HG03097 (cell line): Measurements from ENCODE around the gene TTYH1.

Source experiments
- ATAC-seq: cut with Tn5 transposase; IDR thresholded peaks from one replicate; pipeline ENCODE4 v1.9.1; 2021; ENCODE audit not compliant: unreplicated experiment, low FRiP score

TTYH1 gene

DNA sequence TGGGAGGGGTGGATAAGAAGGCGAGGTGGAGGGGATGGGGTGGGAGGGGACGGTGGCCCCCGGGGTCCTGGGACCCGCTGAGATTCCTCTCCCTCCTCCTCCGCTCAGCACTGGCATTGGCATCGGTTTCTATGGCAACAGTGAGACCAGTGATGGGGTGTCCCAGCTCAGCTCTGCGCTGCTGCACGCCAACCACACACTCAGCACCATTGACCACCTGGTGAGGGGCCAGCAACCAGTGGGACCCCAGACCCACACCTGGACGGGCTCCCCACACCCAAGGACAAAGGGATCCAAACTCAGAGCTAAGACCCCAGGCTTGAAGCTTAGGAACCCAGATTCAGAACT is 5.9 kb downstream of the TTYH1 start:
- ATAC-seq, result no peak

DNA sequence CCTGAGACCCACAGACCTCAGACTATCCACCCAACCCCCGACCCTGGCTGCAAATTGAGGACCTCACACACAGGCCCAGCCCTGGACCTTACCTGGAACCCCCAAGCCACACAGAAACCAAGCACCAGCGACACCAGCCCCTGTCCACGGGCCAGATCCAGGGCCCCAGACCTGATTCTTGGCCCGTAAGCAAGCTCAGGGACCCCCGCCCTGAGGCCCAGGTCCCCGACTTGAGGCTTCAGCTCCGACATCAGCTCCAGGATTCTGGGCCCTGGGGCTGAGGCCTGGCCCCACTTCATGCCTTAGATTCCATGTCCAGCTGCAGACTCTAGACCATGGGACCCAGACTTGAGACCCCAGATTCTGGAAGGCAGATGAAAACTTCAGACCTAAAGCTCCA is 6.3 kb downstream of the TTYH1 start:
- ATAC-seq, result no peak

DNA sequence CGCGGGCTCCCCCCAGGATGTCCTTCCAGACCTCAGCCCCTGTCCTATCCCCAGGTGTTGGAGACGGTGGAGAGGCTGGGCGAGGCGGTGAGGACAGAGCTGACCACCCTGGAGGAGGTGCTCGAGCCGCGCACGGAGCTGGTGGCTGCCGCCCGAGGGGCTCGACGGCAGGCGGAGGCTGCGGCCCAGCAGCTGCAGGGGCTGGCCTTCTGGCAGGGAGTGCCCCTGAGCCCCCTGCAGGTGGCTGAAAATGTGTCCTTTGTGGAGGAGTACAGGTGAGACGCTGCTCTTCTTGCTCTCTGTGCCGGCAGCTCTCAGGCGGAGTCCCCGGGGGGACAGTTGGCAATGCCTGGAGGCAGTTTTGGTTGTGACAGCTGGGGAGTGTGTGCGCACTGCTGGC is 6.9 kb downstream of the TTYH1 start:
- no peak for ATAC-seq

DNA sequence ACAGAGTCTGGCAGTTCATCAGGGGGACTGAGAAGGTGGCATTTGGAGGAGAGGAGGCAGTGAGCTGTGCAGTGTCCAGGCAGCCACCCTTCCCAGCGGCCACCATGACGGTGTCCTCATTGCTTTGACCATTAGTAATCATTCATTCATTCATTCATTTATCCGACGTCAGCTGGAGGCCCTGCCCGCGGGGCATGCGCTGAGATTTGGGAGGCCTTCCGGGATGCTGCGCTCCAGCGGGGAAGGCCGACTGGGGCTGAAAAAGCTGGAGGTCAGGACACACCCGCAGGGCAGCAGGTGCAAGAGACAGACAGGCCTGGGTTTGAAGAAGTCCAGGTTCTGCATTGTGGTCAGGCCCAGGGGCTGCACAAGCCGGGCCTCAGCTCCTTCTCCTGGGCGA is 8.9 kb downstream of the TTYH1 start:
- ATAC-seq, result no peak

DNA sequence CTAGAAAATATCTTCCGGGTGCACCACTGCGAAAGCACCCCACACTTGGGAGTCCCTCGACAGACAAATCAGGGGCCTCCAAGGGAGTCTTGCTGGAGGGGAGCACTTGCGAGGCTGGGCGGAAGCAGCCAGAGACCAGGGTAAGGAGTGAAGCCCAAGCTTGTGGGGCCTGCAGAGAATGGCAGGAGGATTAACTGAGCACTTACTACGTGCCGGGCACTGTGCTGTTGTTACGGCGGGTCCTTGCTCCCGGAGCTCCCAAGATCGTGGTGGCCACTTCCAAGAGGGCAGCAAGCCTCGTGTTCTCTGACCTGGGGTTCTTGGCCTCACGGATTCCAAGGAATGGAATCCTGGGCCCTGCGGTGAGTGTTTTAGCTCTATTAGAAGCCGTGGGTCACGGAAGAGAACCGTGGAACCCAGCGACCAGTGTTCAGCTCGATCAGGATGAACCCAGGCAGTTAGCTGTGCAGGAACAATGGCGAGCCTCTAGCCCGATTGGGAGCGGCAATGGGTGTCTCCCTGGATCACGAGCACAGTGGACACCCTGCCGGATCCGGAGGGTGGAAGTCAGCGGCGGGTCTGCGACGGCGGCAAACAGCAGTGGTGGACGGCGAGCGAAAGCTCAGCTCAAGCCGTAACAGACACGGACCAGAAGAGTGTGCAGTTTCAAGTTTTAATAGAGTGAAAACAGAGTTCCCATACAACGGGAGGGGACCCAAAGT is 9.6 kb downstream of the TTYH1 start:
- no peak for ATAC-seq

DNA sequence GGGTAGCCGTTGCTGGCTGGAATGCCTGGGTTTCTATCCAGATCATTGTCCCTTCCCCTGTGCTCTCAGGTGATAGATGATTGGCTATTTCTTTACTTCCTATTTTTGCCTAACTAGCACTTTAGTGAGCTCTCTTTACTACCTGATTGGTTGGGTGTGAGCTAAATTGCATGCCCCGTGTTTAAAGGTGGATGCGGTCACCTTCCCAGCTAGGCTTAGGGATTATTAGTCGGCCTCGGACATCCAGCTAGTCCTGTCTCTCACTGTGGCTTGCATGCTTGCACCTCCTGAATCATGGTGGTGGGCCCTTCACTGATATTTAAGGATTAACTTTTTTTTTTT is 10.1 kb downstream of the TTYH1 start:
- no peak for ATAC-seq

DNA sequence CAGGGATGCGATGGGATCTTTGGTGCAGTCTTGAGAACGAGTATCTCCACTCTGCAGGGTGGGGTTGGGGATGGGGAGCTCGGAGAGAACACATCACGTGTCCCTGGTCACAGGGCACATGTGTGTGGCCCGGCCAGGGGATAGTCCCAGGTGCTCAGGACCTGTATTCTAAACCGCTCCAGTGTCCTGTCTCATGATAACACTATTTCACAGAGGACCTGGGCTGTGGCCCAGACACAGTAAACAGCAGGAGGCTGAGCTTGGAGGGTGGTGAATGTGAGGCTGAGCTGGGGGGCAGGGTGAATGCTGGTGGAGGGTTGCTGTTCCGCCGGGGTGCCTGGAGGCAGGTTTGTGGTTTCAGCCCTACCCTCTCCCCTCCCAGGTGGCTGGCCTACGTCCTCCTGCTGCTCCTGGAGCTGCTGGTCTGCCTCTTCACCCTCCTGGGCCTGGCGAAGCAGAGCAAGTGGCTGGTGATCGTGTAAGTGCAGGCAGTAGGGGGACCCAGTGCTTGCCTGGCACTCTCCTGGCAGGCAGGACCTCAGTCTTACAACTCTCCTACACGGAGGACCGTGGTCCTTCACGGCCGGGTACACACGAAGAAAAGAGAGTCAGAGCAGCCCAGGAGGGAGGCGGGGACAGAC is 11.1 kb downstream of the TTYH1 start:
- ATAC-seq, result no peak

DNA sequence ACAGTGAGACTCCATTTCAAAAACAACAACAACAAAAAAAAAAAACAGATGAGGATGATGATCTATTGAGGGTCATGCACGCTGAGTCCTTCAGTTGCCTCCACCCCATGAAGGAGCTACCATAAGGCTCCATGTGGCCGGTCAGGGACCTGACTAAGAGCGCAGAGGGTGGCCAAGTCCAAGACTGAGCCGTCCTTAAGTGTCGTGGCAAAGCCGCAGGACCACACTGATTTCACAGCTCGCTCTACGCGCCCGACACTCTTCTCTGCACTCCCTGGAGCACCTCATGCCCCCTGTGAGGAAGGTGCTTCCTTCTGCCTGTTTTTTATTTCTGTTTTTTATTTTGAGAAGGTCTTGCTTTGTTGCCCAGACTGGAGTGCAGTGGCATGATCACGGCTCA is 12.3 kb downstream of the TTYH1 start:
- ATAC-seq, result no peak

DNA sequence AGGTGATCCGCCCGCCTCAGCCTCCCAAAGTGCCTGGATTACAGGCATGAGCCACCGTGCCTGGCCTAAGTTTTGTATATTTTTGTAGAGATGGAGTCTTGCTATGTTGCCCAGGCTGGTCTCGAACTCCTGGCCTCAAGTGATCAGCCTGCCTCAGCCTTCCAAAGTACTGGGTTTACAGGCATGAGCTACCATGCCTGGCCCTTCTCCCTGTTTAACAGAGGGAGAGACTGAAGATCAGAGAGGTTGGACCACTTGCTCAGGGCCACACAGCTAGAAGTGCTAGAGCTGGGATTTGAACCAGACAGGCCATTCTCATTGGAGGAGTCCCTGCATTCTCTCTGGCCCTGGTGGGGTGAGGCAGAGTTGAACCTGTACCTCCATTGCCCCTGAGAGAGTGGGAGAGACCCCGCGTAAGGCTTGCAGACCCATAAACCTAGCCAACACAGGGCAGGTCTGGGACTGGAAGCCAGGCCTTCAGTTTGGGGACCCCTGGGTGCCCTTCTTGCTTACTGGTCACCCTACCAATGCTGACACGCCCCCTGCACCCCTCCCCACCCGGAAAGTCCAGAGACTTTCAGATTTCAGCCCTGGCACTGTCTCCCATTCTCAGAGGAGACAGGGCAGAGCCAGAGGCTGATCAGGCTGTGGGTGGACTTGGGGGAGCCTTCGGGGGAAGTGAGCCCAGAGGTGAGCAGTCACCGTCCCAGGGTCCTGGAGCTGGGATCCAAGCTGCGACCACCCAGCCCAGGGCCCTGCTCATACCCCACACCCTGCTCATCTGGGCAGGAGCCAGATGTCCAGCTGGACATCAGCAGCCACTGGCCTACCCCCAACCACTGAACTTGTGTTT is 13.3 kb downstream of the TTYH1 start:
- ATAC-seq, result no peak

DNA sequence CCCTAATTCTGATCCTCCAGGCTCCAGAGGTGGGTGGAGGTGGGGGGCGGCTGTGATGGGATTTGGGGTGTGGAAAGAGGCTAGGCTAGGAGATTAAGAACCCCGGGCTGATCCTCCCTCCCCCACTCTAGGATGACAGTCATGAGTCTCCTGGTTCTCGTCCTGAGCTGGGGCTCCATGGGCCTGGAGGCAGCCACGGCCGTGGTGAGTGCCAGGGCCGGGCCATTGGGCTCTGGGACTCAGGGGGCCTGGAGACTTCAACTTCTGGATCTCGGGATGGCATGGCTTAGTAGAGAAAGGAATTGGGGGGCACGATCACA is 13.9 kb downstream of the TTYH1 start:
- no peak for ATAC-seq

DNA sequence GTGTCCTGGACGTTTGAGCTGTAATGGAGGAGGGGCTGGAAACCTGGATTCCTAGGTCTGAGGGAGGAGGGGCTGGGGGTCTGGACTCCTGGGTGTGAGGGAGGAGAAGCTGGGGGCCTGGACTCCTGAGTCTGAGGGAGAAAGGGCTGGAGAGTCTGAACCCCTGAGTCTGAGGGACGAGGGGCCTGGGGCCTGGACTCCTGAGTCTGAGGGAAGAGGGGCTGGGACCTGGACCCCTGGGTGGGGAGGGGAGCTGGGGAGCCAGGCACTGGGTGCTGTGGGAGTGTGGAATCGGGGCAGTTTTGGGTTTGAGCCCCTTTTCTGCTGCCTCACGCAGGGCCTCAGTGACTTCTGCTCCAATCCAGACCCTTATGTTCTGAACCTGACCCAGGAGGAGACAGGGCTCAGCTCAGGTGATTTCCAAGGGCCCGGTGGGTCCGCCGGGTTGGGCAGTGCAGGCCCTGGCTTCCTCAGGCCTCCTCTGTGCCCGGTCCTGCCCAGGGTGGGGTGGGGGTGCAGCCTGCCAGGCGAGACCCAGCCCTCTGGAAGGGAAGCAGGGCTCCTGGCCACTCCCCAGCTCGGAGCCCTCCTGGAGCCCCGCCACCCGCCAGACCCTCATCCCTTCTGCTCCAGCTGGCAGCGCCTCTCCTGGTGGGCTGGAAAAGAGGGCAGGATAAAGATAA is 14.4 kb downstream of the TTYH1 start:
- ATAC-seq, result no peak

DNA sequence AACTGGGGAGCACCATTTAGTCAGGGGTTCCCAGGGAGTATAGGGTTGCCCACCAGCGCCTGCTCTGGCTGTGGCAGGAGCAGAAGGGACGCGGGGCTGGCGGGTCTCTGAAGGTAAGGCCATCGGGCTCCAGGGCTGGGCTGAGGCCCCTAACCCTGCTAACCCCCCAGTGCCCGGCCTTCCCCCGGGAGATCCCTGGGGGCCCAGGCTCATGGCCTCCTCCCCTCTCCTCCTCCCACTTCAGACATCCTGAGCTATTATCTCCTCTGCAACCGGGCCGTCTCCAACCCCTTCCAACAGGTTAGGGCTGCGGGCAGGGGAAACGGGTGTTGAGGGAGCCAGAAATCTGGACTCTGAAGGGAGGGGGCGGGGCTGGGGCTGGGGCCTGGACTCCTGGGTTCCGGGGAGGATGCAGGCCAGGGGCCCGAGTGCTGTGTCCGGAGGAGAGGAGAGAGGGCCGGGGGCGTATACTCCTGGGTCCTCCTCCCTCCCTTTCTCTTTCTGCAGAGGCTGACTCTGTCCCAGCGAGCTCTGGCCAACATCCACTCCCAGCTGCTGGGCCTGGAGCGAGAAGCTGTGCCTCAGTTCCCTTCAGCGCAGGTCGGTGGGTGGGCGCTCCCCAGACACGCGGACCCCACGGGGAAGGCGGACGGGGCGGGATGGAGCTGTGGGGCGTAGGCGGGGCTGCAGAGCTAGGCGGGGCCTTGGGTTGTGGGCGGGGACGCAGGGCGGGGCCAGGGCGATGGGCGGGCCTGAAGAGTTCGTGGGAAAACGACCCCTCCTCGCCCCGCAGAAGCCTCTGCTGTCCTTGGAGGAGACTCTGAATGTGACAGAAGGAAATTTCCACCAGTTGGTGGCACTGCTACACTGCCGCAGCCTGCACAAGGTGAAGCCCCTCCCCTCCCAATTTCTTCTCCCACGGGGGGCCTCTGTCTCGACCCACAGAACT is 15.3 kb downstream of the TTYH1 start:
- ATAC-seq, result no peak

DNA sequence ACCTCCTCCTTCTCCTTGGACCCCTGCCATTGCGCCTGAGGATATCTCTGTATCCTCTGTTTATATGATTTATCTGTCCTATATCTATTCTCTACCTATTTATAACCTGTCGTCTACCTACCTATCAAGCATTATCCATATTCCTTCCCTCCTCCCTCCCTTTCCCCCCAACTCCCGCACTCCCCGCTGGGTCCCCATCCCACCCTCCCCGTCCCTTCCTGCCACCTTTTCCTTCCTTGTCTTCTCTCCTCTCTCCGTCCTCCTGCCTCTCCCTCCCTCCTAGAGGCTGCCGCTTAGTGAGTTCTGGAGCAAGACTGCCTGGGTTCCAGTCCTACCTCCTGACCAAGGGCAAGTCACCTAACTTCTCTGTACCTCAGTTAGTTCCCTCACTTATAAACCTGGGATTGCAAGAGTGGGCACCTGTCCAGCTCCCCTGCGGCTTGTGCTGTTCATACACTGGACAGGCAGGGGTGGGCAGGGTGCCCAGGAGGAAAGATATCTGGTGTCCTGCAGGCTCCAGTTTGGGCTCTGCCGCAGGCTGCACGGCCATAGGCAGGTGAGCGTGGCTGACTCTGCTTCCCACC is 16.1 kb downstream of the TTYH1 start:
- no peak for ATAC-seq

DNA sequence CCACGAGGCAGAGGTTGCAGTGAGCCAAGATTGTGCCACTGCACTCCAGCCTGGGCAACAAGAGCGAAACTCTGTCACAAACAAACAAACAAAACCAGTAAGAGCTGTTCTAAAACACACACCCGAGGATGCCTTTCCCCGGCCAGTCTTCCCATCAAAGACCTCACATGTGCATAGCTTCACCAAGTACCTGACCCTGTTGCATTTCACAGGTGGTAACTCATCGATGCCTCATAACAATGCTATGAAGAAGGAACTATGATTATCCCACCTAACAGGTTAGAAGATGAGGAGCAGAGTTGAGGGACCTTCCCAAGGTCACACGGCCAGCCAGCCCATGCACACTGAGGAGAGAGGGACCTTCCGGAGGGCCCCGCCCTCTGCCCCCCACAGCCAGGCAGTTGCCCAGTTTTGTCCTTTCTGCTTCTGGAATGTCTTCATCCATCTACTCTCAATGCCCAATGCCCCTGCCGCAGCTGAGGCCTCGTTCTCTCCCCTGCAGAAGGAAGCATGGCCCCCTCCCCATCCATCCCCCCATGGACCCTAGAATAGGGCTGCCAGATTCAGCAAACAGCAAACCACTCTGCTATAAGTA is 17.0 kb downstream of the TTYH1 start:
- ATAC-seq, result no peak

DNA sequence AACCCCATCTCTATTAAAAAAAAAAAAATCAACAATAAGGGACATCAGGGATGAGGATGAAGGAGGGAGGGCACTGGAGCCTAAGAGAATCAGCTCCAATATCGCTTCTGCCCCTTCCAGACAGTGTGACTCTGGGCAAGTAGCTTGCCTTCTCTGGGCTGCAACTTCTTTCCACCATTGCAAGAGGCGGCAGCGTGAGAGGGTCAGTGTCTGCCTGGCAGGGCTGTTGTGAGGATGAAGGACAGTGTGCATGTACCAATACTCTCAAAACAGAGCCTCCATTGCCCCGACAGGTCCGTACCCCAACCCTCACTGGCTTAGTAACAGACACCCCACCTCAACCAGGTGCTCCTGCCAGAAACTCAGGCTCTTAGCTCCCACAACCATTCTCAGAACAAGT is 18.4 kb downstream of the TTYH1 start:
- no peak for ATAC-seq

DNA sequence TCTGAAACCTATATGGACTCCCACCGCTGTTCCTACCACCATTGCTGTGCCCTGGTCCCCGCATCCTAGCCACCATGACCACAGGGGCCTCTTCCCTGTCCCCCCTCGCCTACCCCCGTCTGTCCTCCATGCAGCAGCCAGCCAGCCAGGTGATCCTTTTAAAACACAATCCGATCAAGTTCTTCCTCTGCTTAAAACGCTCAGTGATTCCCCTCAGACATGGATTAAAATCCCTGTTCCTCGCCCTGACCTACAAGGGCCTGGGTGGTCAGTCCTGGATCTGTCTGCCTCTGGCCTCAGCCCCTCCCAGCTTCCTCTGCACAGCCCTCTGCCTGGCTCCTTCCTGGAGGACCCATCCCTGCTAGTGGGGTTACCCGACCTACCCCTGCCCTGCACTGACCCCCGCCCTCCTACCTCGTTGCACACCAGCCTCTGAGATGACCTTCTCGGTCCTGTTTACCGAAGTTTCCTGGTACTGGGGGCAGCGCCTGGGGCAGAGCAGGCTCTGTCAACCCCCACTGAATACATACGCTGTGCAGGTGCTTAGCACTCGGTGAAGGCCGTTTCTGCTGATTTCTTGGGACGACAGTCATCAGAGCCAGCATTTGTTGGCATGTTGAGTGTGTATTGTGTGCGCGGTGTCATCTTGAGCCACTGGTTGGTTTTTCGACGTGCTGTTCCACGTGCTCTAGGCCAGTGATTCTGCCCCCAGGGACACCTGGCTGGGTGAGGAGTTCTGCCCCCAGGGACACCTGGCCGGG is 19.0 kb downstream of the TTYH1 start:
- no peak for ATAC-seq

DNA sequence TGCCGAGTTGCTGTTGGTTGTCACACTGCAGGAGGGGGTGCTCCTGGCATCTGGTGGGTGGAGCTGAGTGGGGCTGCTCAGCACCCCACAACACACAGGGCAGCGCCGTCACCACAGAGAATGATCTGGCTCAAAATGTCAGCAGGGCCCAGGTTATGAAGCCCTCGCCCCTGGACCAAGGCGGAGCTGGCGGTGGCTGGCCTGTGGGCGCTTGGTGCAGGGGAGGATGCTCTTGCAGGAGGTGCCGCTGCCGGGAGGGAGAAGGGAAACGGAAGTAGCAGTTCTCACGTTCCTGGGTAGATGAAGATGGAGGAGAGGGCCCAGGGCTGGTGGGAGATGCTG is 19.6 kb downstream of the TTYH1 start:
- ATAC-seq, result no peak

DNA sequence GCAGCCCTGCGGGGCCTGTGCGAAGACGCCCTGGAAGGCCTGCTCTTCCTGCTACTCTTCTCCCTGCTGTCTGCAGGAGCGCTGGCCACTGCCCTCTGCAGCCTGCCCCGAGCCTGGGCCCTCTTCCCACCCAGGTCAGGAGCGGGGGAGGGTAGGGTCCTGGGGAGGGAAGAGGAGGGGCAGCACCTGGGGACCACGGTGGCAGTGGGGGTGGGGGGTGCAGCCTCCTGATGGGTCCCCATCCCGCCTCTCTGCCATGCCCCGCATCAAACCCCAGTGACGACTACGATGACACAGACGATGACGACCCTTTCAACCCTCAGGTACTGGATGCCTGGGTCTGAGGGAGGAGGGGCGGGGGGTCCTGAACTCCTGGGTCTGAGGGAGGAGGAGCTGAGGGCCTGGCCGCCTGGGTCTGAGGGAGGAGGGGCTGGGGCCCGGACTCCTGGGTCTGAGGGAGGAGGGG is 20.3 kb downstream of the TTYH1 start:
- ATAC-seq, result no peak

DNA sequence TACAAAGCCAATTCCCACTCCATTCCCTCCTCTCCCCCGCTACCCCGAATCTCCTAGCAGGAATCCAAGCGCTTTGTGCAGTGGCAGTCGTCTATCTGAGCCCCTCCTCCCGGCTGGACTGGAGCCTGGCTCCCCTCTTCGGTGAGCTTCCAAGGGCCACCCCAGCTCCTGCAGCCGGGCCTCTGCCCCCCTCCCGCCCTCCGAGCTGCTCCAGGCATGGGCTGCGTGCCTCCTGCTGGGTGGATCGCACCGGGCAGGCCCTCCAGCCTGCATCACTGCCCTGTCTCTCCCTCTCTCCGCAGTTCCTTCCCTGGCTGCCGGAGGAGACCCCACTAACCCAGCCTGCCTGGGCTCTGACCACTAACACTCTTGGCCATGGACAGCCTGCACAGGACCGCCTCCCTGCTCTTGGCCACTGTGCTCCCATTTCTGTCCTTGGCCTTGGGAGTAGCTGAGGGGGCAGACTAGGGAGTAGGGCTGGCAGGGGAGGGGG is 20.8 kb downstream of the TTYH1 start:
- no peak for ATAC-seq
